NOMO-1 (cell line): ENCODE measurements around the gene SGCE.
A peak's percentile ranks its signal among the peaks of the same experiment; 100 is the strongest.

Experiments used
- DNase-seq, 2 experiments: peaks; one replicate each; lab custom pipeline; 2025; ENCODE audit not compliant: unreplicated experiment in 2 of 2; lab: John Stamatoyannopoulos, UW

Gene SGCE

GRCh38 chr7:94632338-94633013 lies 23.5 kb downstream of the SGCE start:
- no peak for DNase-seq

GRCh38 chr7:94630855-94631254 lies 25.1 kb downstream of the SGCE start:
- DNase-seq, result no peak

- DNase-seq, result no peak
These were observed 32.1 kb downstream of the SGCE start for GRCh38 chr7:94623820-94624219.

GRCh38 chr7:94621120-94621519 lies 34.8 kb downstream of the SGCE start:
- DNase-seq, result peak in 1 of 2 experiments; percentile 6

- DNase-seq, result peak; percentile 99 to 100
These were observed 35.2 kb downstream of the SGCE start for GRCh38 chr7:94620703-94621118.

DNA sequence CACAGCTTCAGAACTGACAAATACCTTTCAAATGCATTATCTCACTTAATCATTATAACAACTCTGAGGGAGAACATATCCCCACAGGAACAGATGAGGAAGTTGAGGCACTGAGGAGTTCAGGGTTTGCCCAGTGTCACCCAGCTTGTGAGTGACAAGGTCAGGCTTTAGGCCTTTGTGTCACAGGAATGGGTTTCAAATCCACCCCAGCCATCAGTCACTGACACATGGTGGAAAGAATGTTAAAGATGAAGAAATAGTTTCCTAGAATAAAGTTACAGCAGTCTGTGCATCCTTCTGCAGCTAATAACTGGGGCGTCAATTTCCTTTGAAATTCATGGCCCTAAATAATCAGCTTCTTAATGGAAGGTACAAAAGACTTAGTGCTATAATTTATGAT lies 37.8 kb downstream of the SGCE start:
- no peak for DNase-seq

- DNase-seq, result no peak
These were observed 39.1 kb downstream of the SGCE start for GRCh38 chr7:94616855-94617254.

DNA sequence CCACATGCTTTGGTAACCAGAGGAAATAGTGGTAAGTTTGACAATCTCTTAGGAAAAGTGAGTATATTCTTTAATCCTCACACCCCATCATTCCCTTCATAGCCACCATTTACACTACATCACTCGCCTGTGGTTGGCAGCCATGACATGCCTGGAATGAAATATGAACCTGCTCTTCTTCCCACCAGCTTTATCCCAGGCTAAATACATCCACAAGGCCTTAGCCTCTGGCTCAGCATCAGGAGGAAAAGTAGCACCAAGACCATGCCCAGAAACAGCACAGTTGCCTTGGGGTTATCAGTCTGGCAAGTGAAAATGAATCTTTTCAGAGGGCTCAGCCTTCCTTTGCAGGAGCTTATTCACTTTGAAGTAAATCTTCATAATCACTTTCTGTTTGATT lies 40.3 kb downstream of the SGCE start:
- no peak for DNase-seq

- no peak for DNase-seq
These were observed 43.3 kb downstream of the SGCE start for GRCh38 chr7:94612661-94613060.

- DNase-seq, result no peak
These were observed 43.7 kb downstream of the SGCE start for GRCh38 chr7:94612253-94612652.

- no peak for DNase-seq
These were observed 46.4 kb downstream of the SGCE start for GRCh38 chr7:94609561-94609960.

GRCh38 chr7:94605031-94605430 lies 50.9 kb downstream of the SGCE start:
- no peak for DNase-seq

DNA sequence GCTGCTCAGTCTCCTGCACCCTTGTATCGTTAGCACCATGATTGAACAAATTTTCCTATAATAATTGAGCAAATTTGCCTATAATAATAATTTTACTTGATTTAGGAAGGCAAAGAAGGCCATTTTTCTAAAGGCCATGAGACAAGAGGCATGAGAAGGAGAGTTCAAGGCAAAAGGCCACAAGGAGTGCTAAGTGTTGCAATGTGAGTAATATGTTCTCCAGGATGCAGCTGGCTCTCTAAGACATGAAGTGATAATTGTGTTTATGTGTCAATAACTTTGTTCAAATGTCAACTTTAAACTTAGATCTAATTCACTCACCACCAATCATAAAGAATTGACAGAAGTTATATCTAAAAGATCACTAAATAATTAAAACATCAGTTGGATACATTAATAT lies 53.8 kb downstream of the SGCE start:
- DNase-seq, result no peak

DNA sequence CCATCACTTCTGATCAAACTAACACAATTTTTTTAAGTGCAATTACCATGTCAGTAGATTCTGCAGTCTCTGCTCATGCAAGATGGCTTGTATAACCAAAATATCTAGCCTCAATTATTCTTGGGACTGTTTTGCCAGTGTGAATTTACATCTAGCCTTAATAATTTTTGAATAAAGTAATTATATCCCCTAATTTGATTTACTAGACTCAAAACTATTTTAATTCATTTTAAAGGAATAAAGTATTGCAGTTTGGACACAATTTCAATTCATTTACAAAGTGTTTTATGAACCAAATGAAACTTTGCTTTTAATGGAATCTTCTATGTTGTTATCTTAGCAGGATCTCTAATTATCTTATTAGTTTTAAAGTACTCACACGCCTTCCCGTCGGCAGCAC lies 55.7 kb downstream of the SGCE start:
- DNase-seq, result no peak

DNA sequence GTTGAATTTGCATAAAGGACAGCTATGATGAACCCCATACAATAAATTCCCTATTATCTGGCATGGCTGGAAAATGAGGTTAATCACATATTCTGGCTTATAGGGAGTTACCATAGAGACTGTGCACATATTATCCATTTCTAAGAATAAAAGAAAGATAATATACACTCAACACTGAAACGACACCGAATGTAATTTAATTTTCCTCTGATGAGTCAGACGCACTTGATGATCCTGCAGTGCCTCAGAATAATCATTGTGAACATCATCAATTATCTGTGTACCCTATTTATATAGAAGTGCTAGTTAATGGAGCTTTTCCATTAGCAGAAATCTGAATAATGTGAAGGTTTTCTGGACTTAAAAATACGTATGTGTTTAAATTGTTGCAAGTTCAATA lies 60.2 kb downstream of the SGCE start:
- DNase-seq, result no peak

GRCh38 chr7:94594882-94595281 lies 61.1 kb downstream of the SGCE start:
- DNase-seq, result no peak

DNA sequence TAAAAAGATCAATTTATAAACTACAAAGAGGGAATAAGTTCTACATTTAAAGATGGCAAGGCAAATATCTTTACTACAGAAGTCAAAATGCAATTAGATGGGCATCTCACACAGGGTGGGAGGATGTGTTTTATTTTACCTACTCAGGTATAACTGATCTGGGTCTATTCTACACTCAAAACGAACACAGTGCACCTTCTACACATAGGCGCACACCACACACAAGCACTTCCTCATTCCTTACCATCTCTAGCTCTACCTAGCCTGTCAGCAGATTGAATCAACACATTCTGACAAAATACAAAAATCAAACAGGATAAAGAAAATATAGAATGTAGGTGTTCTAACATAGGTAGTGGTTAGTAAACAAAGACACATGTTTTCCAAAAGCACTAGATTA lies 64.8 kb downstream of the SGCE start:
- peak in 1 of 2 experiments; percentile 48 for DNase-seq

DNA sequence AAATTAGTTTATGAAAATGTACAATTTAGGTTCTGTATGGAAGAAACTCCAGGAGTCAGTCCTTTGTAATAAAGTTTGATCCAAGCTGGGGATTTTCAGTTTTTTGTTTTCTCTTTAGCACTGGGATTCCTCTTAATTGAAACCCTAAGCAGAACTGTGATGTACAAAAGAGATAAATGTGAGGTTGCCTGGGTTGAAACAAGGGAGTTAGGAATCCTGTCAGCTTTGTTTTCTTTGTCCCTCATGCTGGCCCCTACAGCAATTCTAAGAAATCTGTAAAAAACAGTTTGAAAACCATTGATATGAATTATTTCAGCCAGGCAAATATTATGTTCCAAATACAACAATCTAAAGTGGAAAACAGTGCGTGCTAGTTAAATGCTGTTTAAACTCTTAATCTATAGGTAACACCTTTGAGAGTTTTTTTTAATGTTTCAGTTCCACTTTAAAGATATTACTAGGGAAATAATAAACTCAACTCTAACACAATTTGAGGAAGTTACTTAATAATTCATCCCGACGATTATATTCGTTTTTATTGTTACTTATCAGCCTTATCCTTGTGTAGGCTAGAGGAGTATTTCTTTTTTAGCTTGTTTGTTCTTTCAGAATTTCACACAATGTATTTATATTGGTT lies 65.3 kb downstream of the SGCE start:
- peak in 1 of 2 experiments; percentile 77 for DNase-seq

- DNase-seq, result no peak
These were observed 67.9 kb downstream of the SGCE start for GRCh38 chr7:94588075-94588474.

GRCh38 chr7:94584113-94584512 lies 71.8 kb downstream of the SGCE start:
- DNase-seq, result no peak

DNA sequence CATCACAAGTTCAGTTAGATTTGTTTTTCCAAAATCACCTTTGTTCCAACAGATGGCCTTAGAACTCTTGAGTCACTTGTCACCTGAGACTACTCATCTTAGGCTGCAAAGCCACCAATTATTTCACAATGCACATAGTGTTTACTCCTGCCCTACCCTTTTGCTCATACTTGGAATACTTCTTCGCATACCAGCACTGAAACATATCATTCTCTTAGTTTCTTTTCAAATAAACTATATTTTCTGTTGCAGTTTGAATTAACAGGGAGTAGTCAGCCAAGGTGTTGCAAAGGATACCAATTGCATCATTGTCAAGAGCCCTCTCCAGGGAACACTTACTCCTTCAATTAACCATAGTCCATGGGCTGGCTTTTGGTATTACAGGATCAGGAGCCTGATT lies 75.3 kb downstream of the SGCE start:
- DNase-seq, result no peak

DNA sequence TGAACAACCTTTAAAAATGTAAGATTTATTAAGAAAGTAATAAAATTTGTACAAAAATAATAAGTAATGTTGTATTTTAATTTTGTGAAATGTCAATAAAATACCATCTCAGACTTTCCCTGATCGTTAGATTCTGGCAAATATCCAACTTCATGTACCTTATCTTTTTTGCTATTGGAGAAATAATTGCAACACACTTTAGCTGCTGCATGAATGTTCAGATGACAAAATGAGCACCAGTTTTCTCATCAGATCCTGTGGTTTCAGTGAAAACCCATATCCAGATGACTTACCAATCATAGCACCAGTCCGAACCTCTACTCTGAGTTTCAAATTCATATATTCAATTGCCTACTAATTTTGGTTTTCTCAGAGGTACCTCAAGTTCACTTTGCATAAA lies 76.5 kb downstream of the SGCE start:
- no peak for DNase-seq

- DNase-seq, result no peak
These were observed 77.3 kb downstream of the SGCE start for GRCh38 chr7:94578614-94579013.
